HEK293T (cell line): ENCODE data around the gene OAS2.

Source experiments
- BHLHE40 ChIP-seq: fragments of 450-650 bp; IDR thresholded peaks from 2 replicates; pipeline ENCODE4 v1.6.1; 2016; ENCODE audit warnings: mild to moderate bottlenecking, moderate library complexity, borderline replicate concordance
- CTBP1 ChIP-seq: fragments of 450-650 bp; IDR thresholded peaks from 2 replicates; pipeline ENCODE4 v1.6.1; 2016; ENCODE audit warnings: borderline replicate concordance
- ELF4 ChIP-seq: fragments of 450-650 bp; IDR thresholded peaks from 2 replicates; pipeline ENCODE4 v1.6.1; 2017; ENCODE audit warnings: antibody characterized with exemption
- FOXA1 ChIP-seq: fragments of 450-650 bp; IDR thresholded peaks from 2 replicates; pipeline ENCODE4 v1.6.1; 2016; ENCODE audit warnings: mild to moderate bottlenecking
- FOXK2 ChIP-seq: fragments of 450-650 bp; IDR thresholded peaks from 2 replicates; pipeline ENCODE4 v1.6.1; 2016; ENCODE audit warnings: mild to moderate bottlenecking
- FOXM1 ChIP-seq: fragments of 450-650 bp; IDR thresholded peaks from 2 replicates; pipeline ENCODE4 v1.6.1; 2017; ENCODE audit warnings: mild to moderate bottlenecking, borderline replicate concordance
- HDGF ChIP-seq: fragments of 450-650 bp; IDR thresholded peaks from 2 replicates; pipeline ENCODE4 v1.6.1; 2017; ENCODE audit warnings: antibody characterized with exemption, borderline replicate concordance
- L3MBTL2 ChIP-seq: fragments of 450-650 bp; conservative IDR thresholded peaks from 2 replicates; pipeline ENCODE4 v1.6.1; 2016; ENCODE audit warnings: mild to moderate bottlenecking
- NFRKB ChIP-seq: fragments of 450-650 bp; IDR thresholded peaks from 2 replicates; pipeline ENCODE4 v1.6.1; 2016; ENCODE audit warnings: mild to moderate bottlenecking, moderate library complexity
- PKNOX1 ChIP-seq: fragments of 450-650 bp; IDR thresholded peaks from 2 replicates; pipeline ENCODE4 v1.6.1; 2016
- SP1 ChIP-seq: fragments of 450-650 bp; IDR thresholded peaks from 2 replicates; pipeline ENCODE4 v1.6.1; 2017
- SUZ12 ChIP-seq: fragments of 450-650 bp; IDR thresholded peaks from 2 replicates; pipeline ENCODE4 v1.6.1; 2016; ENCODE audit warnings: mild to moderate bottlenecking
- TARDBP ChIP-seq: fragments of 450-650 bp; IDR thresholded peaks from 2 replicates; pipeline ENCODE4 v1.6.1; 2016
- ZNF384 ChIP-seq: fragments of 450-650 bp; IDR thresholded peaks from 2 replicates; pipeline ENCODE4 v1.6.1; 2016

- no peak for TF ChIP-seq L3MBTL2
- TF ChIP-seq TARDBP: no peak
- no peak for TF ChIP-seq ELF4
- no peak for TF ChIP-seq FOXM1
- no peak for TF ChIP-seq BHLHE40
- TF ChIP-seq PKNOX1: no peak
- no peak for TF ChIP-seq FOXK2
- TF ChIP-seq ZNF384: no peak
- TF ChIP-seq SUZ12: no peak
- no peak for TF ChIP-seq SP1
- TF ChIP-seq FOXA1: no peak
- no peak for TF ChIP-seq HDGF
- TF ChIP-seq NFRKB: no peak
- TF ChIP-seq CTBP1: no peak
Measured at GRCh38 chr12:113010701-113011100, 32.4 kb downstream of the OAS2 start.
